NB4 (cell line): Measurements from ENCODE around the gene SPATA32.

Experiments used
- DNase-seq: peaks from one replicate; pipeline ENCODE4 v3.0.0; 2010; ENCODE audit warnings: low read depth
- H3K4me3 ChIP-seq: one replicate; pipeline ENCODE4 v1.5.1; 2011; ENCODE audit warnings: mild to moderate bottlenecking, low read depth, low read length, moderate library complexity
- CTCF ChIP-seq: IDR thresholded peaks from one replicate; pipeline ENCODE4 v1.5.1; 2012; ENCODE audit warnings: low read depth, low read length
- MAX ChIP-seq: IDR thresholded peaks from 2 replicates; pipeline ENCODE4 v1.6.1; 2011; ENCODE audit warnings: low read depth, low read length
- MYC ChIP-seq: IDR thresholded peaks from 2 replicates; pipeline ENCODE4 v1.6.1; 2011; ENCODE audit warnings: low read depth, low read length
- POLR2A ChIP-seq: IDR thresholded peaks from 2 replicates; pipeline ENCODE4 v1.6.1; 2011; ENCODE audit warnings: mild to moderate bottlenecking; ENCODE audit not compliant: insufficient read length; ENCODE audit errors: extremely low read depth

SPATA32 gene

GRCh38 chr17:45264430-45264829 lies 2.5 kb upstream of the SPATA32 start:
- no peak for TF ChIP-seq MAX
- no peak for TF ChIP-seq POLR2A
- no peak for TF ChIP-seq CTCF
- no peak for TF ChIP-seq MYC
- no peak overlapping the region for H3K4me3 ChIP-seq
- DNase-seq, result no peak

- DNase-seq, result no peak
- TF ChIP-seq CTCF (no peak), MYC (no peak), POLR2A (no peak), MAX (no peak)
- no peak overlapping the region for H3K4me3 ChIP-seq
Observed at GRCh38 chr17:45263477-45263860, 1.6 kb upstream of the SPATA32 start.

GRCh38 chr17:45262516-45263476 lies 902 bp upstream of the SPATA32 start:
- no peak overlapping the region for H3K4me3 ChIP-seq
- TF ChIP-seq CTCF (no peak), POLR2A (no peak), MAX (no peak), MYC (no peak)
- DNase-seq, result no peak

GRCh38 chr17:45260204-45260783 lies 1.6 kb downstream of the SPATA32 start:
- H3K4me3 ChIP-seq, result no peak overlapping the region
- no peak for TF ChIP-seq MAX
- TF ChIP-seq MYC, result no peak
- no peak for TF ChIP-seq POLR2A
- TF ChIP-seq CTCF, result no peak
- no peak for DNase-seq

GRCh38 chr17:45258981-45259380 lies 2.9 kb downstream of the SPATA32 start:
- no peak for DNase-seq
- TF ChIP-seq POLR2A, result no peak
- no peak for TF ChIP-seq MYC
- TF ChIP-seq CTCF, result no peak
- no peak for TF ChIP-seq MAX
- H3K4me3 ChIP-seq, result no peak overlapping the region

GRCh38 chr17:45257115-45257514 lies 4.8 kb downstream of the SPATA32 start:
- DNase-seq, result no peak
- no peak overlapping the region for H3K4me3 ChIP-seq
- TF ChIP-seq POLR2A (no peak), MYC (no peak), CTCF (no peak), MAX (no peak)
